ENCODE measurements around the gene FARP2.
"Not testable (repeated sequence)": the region's sequence is repeated elsewhere in the genome, so short reads cannot be mapped to it uniquely, and the experiment has no call there.

FARP2 gene

DNA sequence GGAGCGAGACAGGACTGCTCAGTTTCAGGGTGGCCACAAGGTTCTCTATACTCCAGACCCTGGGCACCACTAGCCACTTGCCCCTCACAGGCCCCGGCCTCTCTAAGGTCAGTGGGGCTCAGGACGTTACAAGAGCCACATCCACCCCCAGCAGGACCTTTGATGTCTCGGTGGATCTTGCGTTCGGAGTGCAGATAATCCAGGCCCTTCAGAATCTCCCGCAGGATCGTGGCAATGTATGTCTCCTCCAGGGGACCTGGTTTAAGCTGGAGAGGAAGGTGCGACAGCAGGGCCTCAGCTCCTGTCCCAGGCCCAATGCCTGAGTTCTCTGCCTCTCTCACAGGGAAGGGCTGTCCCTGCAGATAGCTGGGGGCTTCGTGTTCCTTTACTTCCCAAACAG, 143.9 kb downstream of the FARP2 start:
- DNase-seq (ENCODE audit: low read depth in 3 of 3, low spot score in 1 of 3) = no peak

DNA sequence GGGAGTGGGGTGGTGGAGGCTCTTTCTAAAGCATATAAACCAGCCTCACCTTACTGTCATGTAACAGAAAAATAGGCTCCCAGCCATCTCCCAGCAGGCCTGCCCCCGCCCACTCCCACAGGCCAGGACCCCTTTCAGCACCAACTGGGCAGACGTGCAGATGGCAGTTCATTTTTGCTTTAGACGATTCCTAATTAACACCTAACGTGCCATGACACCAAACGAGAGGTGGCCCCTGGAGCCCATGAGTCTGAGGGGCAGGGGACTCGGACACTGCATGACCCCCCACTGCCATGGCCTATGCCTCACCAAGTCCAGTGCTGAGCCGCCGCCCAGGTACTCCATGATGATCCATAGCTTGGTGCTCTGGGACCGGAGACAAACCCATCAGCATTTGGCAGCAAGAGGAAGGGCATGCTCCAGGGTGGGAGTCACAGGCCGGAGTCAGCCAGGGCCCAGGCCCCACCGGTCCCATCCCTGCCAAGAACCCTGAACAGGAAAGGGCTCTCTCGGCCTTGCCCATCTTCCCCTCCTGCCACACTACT, 144.4 kb downstream of the FARP2 start:
- no peak for DNase-seq (ENCODE audit: low read depth in 3 of 3, low spot score in 1 of 3)

DNA sequence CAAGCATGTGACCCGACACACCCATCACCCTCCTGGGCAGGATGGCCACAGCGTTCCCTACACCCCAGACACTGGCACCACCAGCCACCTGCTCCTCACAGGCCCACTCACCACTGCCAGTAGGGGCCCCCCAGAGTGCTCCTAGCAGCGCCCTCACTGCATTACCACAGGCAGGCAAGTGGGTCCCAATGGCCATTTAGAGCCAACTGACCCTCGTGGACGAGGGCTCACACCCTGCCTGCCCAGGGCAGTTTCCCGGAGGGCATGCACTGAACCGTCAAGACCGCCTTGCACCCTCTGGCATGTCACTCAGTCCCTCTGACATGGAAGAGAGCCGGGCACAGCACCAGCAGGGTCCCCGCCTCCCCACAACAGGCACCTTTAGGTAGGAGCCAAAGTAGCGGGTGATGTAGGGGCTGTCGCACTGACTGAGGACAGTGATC, 145.0 kb downstream of the FARP2 start:
- no peak for DNase-seq (ENCODE audit: low read depth in 3 of 3, low spot score in 1 of 3)

DNA sequence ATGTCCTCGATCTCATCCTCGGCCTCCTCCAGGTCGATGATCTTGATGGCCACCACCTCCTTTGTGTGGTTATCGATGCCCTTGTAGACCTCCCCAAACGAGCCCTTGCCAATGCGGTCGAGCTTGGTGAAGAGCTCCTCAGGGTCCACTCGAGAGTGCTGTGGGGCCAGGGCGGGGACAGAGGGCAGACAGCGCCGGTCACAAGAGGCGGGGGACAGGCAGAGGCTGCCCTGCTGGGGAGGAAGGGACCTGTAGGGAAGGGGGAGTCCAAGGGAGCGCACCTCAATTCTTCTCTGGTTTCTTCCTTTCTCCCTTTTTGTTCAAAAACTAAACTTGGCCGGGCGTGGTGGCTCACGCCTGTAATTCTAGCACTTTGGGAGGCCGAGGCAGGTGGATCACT, 145.5 kb downstream of the FARP2 start:
- no peak for DNase-seq (ENCODE audit: low read depth in 3 of 3, low spot score in 1 of 3)

DNA sequence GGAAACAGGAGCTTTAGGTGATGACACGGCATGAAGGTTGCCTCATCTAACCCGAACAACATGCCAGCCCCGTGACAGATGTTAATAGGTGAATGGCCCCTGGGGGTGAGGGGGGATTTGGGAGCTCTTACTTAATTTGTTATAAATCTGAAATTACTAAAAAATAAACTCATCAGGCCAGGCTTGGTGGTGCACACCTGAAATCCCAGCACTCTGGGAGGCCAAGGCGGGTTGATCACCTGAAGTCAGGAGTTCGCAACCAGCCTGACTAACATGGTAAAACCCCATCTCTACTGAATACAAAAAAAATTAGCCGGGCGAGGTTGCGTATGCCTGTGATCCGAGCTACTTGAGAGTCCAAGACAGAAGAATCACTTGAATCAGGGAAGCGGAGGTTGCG, 146.2 kb downstream of the FARP2 start:
- DNase-seq (ENCODE audit: low read depth in 3 of 3, low spot score in 1 of 3) = no peak

DNA sequence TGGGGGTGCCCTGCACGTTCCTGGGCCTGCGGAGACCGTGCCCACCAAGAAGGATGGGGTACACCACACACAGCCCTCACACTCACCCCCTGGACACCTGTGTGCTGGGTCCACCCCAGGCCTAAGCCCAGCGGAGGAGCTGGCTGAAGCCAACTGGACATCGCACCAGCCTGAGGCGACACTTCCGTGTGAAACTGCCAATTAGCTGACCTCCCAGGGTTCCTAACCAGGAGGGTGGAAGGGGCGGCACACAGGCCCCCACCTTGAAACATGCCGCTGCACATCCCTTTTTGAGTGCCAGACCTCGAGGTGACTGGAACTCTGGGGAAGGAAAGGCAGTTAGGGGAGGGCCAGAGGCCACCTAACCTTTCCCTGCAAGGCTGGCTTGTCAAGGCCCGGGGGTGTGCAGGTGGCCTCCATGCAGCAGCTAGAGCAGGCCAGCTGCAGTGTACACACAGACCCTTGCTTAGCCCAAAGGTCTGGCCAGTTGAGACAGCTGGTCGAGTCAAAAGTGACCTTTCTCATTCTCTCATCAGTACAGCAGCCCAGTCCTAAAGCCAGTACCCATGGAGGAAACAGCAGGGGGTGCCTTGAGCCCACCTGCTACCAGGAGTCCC, 147.8 kb downstream of the FARP2 start:
- DNase-seq (ENCODE audit: low read depth in 3 of 3, low spot score in 1 of 3) = no peak

DNA sequence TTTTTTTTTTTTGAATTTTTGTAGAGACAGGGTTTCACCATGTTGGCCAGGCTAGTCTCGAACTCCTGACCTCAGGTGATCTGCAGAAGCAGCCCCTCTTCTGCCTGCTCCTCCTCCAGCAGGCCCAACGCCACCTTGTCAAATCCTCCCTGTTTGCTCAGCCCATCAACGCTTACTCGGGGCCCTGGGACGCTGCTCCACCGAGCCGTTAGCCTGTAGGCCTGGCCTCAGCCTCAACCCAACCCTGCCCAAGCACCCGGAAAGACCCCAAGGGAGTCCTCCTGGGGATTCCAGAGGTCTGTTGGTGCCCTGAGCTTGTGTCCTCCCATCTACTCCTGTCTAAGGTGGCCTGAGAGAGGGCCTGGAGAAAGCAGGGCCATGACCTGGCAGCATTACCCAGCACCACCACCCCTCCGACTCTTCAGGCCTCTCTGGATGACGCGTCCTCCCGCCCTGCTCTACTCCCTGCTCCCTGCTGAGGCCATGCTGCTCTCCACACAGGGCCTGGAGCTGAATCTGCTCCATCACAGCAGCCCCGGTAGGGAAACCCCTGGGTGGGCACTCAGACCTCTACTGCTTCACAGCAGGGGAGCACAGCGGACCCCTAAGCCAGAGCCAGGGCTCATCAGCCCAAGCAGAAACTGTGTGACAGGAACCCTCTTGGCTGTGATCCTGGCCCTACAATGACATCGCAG, 149.1 kb downstream of the FARP2 start:
- DNase-seq (ENCODE audit: low read depth in 3 of 3, low spot score in 1 of 3) = no peak

DNA sequence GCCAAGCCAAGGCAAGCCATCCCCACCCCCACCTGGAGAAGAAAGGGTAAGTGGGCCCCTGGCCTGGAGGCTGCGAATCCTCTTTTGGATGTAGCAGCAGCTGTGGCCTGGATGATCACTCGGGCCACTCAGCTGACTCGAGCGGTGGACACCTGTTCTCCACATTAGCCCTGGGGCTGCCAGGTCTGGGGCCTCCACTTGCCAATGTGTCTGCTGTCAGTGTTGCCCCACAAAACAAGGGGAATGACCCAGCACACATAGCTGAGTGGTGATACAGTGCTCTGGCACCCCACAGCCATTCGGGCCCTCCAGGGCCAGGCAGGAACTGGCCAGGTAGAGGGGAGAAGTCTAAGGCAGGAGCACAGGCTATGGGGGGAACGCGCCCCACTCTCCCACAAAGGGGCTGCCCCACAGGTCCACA, 149.7 kb downstream of the FARP2 start:
- no peak for DNase-seq (ENCODE audit: low read depth in 3 of 3, low spot score in 1 of 3)

DNA sequence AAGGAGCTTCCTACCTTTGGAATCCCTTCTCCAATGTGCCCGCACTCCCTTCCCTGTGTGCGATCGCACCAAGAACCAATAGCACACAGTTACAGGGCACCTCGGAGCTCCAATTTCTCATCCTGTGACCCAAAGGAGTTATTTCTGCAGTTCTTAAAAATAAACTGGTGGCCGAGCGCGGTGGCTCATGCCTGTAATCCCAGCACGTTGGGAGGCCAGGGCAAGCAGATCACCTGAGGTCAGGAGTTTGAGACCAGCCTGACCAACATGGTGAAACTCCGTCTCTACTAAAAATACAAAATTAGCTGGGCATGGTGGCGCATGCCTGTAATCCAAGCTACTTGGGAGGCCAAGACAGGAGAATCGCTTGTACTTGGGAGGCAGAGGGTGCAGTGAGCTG, 150.2 kb downstream of the FARP2 start:
- DNase-seq (ENCODE audit: low read depth in 3 of 3, low spot score in 1 of 3) = not testable (repeated sequence)

DNA sequence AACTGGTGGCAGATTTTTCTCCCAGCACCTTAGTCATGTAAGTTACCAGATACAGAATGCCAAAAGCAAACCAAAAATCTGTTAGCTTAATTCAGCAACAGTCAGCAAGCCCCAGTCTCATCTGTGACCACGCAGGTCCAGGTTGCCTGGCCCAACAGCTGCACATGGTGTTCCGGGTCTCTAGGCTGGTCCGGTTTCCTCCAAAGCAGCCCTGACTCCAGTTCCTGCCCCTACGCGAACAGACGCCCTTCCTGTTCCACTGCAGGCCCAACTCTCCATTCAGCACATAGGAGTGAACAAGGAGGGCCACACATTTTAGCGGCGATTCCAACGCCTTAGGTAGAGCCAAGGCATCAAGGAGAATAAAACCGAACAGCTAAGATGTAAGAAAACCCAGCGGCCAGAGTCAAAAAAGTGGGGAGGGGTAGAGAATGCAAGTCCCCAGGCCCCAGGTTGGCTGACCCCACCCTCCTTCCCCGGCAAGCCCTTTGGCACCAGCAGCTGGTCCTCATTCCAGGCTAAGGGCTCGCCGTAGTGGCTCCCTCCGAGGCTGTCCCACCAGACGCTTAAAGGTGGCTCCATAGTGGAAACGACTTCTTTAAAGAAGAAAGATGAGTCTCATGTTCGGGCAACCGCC, 150.8 kb downstream of the FARP2 start:
- no peak for DNase-seq (ENCODE audit: low read depth in 3 of 3, low spot score in 1 of 3)

GRCh38 chr2:241507430-241508239, 151.6 kb downstream of the FARP2 start:
- peak in 1 of 3 donors; percentile 8 for DNase-seq (ENCODE audit: low read depth in 3 of 3, low spot score in 1 of 3)

- peak; percentile 91 to 96 (median 95) for DNase-seq (ENCODE audit: low read depth in 3 of 3, low spot score in 1 of 3)
These were observed 152.4 kb downstream of the FARP2 start, which contains the start of gene STK25 for GRCh38 chr2:241508240-241509154. Gene STK25 (minus strand): TSS chr2:241508584. CDS start chr2:241508035, 549 bp downstream.

DNA sequence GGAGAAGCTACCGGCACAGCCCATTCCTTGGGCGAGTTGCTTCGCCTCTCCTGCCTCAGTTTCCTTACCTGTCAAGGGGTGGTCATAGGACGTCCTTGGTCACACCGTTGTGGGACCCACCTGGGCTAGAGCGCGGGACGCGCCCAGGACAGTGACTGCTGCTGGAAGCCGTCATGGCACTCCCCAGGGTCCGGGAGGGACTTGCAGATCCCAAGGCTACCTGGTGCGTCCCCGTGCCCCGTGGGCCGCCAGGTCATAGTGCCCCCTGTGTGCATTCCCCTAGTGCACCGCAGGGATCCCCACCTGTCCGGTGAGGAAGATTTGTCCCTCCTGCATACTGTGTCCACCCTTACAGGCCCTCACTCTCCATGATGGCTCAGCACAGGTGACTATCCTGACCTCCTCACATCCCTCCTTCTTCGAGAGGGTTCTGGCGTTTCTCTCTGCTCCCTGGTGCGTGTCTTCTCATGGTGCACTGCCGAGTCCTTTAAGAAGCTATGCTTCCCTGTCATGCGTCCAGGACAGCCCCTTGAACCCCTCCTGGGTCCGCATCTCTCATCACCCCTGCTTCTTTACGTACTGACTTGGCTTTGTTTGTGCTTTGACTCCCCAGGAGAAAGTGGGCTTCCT, 153.2 kb downstream of the FARP2 start:
- no peak for DNase-seq (ENCODE audit: low read depth in 3 of 3, low spot score in 1 of 3)

GRCh38 chr2:241511091-241511741, 155.1 kb downstream of the FARP2 start:
- DNase-seq (ENCODE audit: low read depth in 3 of 3, low spot score in 1 of 3) = no peak

- no peak for DNase-seq (ENCODE audit: low read depth in 3 of 3, low spot score in 1 of 3)
These were observed 158.5 kb downstream of the FARP2 start for GRCh38 chr2:241514553-241514952.

DNA sequence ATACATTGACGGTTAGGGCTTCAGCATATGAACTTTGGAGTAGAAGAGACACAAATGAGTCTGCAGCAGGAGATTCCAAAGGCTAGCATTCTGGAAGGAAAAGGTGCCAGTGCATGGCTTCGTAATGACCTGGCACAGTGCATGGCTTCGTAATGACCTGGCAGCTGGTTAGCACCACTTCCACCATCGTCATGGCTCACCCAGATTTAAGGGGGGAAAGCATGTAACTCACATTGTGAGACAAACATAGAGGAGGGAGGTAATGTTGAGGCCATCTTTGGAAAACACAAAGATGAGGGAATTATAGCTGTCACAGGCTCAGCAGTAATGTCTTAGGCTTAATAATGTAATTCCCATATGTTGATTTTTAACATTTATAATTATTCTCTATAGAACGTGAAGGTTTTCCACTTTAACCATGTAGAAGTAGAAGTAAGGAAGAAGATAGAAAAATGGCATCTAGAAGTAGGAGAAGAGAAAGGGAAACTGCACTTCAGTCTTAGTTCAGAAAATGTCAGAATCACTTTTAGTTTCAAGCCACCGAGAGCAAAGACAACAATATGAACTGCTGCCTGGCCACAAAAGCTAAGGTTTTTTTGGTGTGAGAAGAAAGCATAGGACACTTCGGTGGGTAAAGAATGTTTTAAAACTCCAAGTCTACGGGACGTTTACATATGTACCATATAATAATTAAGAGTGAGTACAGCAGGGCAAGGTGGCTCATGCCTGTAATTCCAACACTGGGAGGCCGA, 159.1 kb downstream of the FARP2 start:
- no peak for DNase-seq (ENCODE audit: low read depth in 3 of 3, low spot score in 1 of 3)

DNA sequence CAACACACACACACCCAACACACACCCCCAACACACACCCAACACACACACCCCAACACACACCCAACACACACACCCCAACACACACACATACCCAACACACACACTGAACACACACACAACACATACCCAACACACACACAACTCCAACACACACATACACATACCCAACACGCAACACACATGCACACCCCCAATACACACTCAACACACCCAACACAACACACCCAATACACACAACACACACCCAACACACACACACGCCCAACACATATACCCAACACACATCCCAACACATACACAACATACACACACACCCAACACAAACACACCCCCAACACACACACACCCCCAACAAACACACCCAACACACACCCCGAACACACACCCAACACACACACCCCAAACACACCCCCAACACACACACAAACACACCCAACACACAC, 160.5 kb downstream of the FARP2 start:
- DNase-seq (ENCODE audit: low read depth in 3 of 3, low spot score in 1 of 3) = no peak

DNA sequence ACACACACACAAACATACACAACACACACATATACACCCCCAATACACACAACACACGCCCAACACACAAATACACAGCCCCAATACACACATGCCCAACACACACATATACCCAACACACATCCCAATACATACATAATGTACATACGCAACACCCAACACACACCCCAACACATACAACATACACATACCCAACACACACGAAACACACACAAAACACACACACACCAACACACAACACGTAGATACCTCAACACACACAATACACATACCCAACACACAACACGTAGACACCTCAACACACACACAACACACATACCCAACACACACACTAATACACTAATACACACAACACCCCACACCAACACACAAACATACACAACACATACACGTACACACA, 161.2 kb downstream of the FARP2 start:
- no peak for DNase-seq (ENCODE audit: low read depth in 3 of 3, low spot score in 1 of 3)
